ENCODE data around the gene RASSF6. TPM values are rescaled to one million over a fixed set of nuclear protein-coding genes. Genes with fewer than 3 reads are reported as not detected.

The RASSF6 gene
- total and polyA plus RNA-seq, 2 of the 8 experiments (the other 6 are each of a cell fraction or from before 2014, with no cell fraction given), result 0.03 to 0.28 TPM

GRCh38 chr4:73613130-73613529 lies 7.1 kb downstream of the RASSF6 start:
- H3K18ac ChIP-seq (ENCODE audit: extremely low read depth, low read length), result no peak overlapping the region
- no peak overlapping the region for H3K23ac ChIP-seq (ENCODE audit: insufficient read length)
- no peak overlapping the region for H2BK5ac ChIP-seq (ENCODE audit: low read depth, low read length)
- no peak overlapping the region for H4K5ac ChIP-seq (ENCODE audit: insufficient read length, low read depth, low read length)
- H2AK5ac ChIP-seq (ENCODE audit: low read depth, low read length), result no peak overlapping the region
- 93% methylated on average over 2 of the region's 2 CpGs; no CpG with 5 or more reads in 1 of the 2 experiments for WGBS, 2 experiments (ENCODE audit: extremely low coverage in 1 of 2, insufficient coverage in 1 of 2, insufficient read length in 1 of 2, insufficient replicate concordance in 2 of 2, low coverage in 1 of 2, low lambda C conversion rate in 2 of 2, missing lambda C conversion rate in 1 of 2)
- no peaks in the 10 kb centered on the region for H4K20me1 ChIP-seq (replicated peaks in 1 of 2; ENCODE audit: control insufficient read depth in 1 of 2, insufficient read depth in 2 of 2, low read length in 2 of 2)
- CTCF ChIA-PET (ENCODE audit: partially characterized antibody), result interaction anchor here (1.1 kb wide), 1 partner anchor 17 kb away, joined by 3 read pairs; no protein-coding TSS in a partner anchor
- H2BK120ac ChIP-seq (replicated peaks; ENCODE audit: low read depth, low read length), result no peak overlapping the region
- H3K27me3 ChIP-seq (replicated peaks in 1 of 4; ENCODE audit: control insufficient read depth in 3 of 4, extremely low read depth in 1 of 4, insufficient read depth in 3 of 4, low read length in 3 of 4), result no peaks in the 10 kb centered on the region
- no peak overlapping the region for H3K9ac ChIP-seq (replicated peaks in 1 of 4; ENCODE audit: extremely low read depth in 1 of 4, low read depth in 3 of 4, low read length in 3 of 4)
- no peaks in the 10 kb centered on the region for H3K79me1 ChIP-seq (ENCODE audit: low read depth, low read length)
- H3K4ac ChIP-seq (replicated peaks; ENCODE audit: insufficient read length, low read depth, low read length), result no peak overlapping the region
- H3K4me3 ChIP-seq (ENCODE audit: extremely low read depth in 1 of 4, insufficient read depth in 2 of 4, low read depth in 3 of 4, low read length in 4 of 4), result no peak overlapping the region
- H3K4me1 ChIP-seq (replicated peaks in 1 of 4; ENCODE audit: control insufficient read depth in 3 of 4, insufficient read depth in 4 of 4, low read length in 3 of 4), result no peaks in the 10 kb centered on the region
- H4K8ac ChIP-seq (ENCODE audit: extremely low read depth, insufficient read depth, low read length), result no peak overlapping the region
- H3K4me2 ChIP-seq (ENCODE audit: insufficient read depth in 1 of 2, low read depth in 2 of 2, low read length in 2 of 2), result no peak overlapping the region
- H3K27ac ChIP-seq (ENCODE audit: low read depth, low read length), result no peak overlapping the region
- no peak overlapping the region for H2BK15ac ChIP-seq (ENCODE audit: low read length)
- H2BK20ac ChIP-seq (ENCODE audit: low read length), result no peak overlapping the region
- H3K23me2 ChIP-seq (ENCODE audit: low read depth, low read length), result no peaks in the 10 kb centered on the region
- H3K14ac ChIP-seq (ENCODE audit: insufficient read length), result no peak overlapping the region
- H3K79me2 ChIP-seq (ENCODE audit: control insufficient read depth in 1 of 2, insufficient read depth in 2 of 2, low read length in 2 of 2), result no peaks in the 10 kb centered on the region
- POLR2A ChIA-PET (ENCODE audit: partially characterized antibody), result no interaction called here
- FAIRE-seq (no peak), DNase-seq (ENCODE audit: low read depth in 1 of 2, low spot score in 2 of 2) (no peak)
- H3K9me3 ChIP-seq (ENCODE audit: insufficient read depth in 2 of 2, low read depth in 1 of 2, low read length in 1 of 2), result no peaks in the 10 kb centered on the region
- no peak overlapping the region for H2BK12ac ChIP-seq (ENCODE audit: low read depth, low read length)
- H4K91ac ChIP-seq (replicated peaks; ENCODE audit: insufficient read length, low read length), result no peak overlapping the region
- no peaks in the 10 kb centered on the region for H3K36me3 ChIP-seq (ENCODE audit: control insufficient read depth in 2 of 4, insufficient read depth in 4 of 4, low read length in 3 of 4)
- H2AFZ ChIP-seq (ENCODE audit: low read length), result no peak overlapping the region
- H3K56ac ChIP-seq (replicated peaks; ENCODE audit: insufficient read length, low read depth, low read length), result no peak overlapping the region
- TF ChIP-seq KDM4A (IDR thresholded peaks at IDR 0.05; ENCODE audit: low read depth, low read length, severe bottlenecking) (no peak), USF2 (IDR thresholded peaks at IDR 0.05; ENCODE audit: low read length) (no peak), SP1 (IDR thresholded peaks at IDR 0.05; ENCODE audit: low read depth, low read length) (no peak), SIN3A (conservative IDR thresholded peaks at IDR 0.05 in 1 of 2, IDR thresholded peaks at IDR 0.05 in 1 of 2; ENCODE audit: low read depth in 1 of 2, low read length in 2 of 2) (no peak), SIRT6 (IDR thresholded peaks at IDR 0.05; ENCODE audit: low read length) (no peak), RXRA (IDR thresholded peaks at IDR 0.05; ENCODE audit: insufficient read depth, low read depth, low read length) (no peak), CBX5 (IDR thresholded peaks at IDR 0.05; ENCODE audit: low read depth, low read length) (no peak), HDAC6 (IDR thresholded peaks at IDR 0.05; ENCODE audit: low read depth, low read length) (no peak)

Measured in H1 (cell line).